HG03460 (cell line): Measurements from ENCODE around the gene FTCD.

Experiments used
- ATAC-seq: cut with Tn5 transposase; IDR thresholded peaks from one replicate; pipeline ENCODE4 v1.9.1; 2021; ENCODE audit not compliant: unreplicated experiment

The FTCD gene

GRCh38 chr21:46093668-46094400 is 61.5 kb downstream of the FTCD start:
- ATAC-seq = no peak

GRCh38 chr21:46092811-46093667 is 62.3 kb downstream of the FTCD start:
- no peak for ATAC-seq

GRCh38 chr21:46092026-46092764 is 63.2 kb downstream of the FTCD start:
- no peak for ATAC-seq

GRCh38 chr21:46091631-46092025 is 63.8 kb downstream of the FTCD start:
- ATAC-seq = no peak

- no peak for ATAC-seq
Measured at GRCh38 chr21:46091118-46091517, 64.3 kb downstream of the FTCD start.

GRCh38 chr21:46089285-46089684 is 66.1 kb downstream of the FTCD start:
- no peak for ATAC-seq

- no peak for ATAC-seq
Measured at GRCh38 chr21:46088189-46088588, 67.2 kb downstream of the FTCD start.

GRCh38 chr21:46087641-46088040 is 67.7 kb downstream of the FTCD start:
- no peak for ATAC-seq
